Heart left ventricle (tissue), 13 donors: ENCODE measurements around the gene MYO16.

Experiments used
- CTCF ChIP-seq, 12 donors: fragments of 200-600 bp; sonication (generic) in 4 of 12; IDR thresholded peaks; one replicate each; pipeline versions ENCODE4 v1.5.0 to v1.8.0; 2018 to 2022; ENCODE audit warnings: antibody characterized with exemption in 12 of 12, mild to moderate bottlenecking in 5 of 12
- POLR2A ChIP-seq, 2 donors: fragments of 450-650 bp; IDR thresholded peaks; one replicate each; pipeline ENCODE4 v1.6.1; 2017; ENCODE audit warnings: antibody characterized with exemption in 2 of 2, mild to moderate bottlenecking in 2 of 2, moderate library complexity in 2 of 2
- donor health status: ischemic (EF 13 %, LVEDD 7.1; RV severe dilation, severe dysfunction).
- donor health status: DM: no; HTN: yes; CAD: no.
- donor health status: DM: no; HTN: no; CAD: no.
- donor health status: ischemic (EF 25% LVEDD 6.9; RV normal size, moderate dysfunction).
- donor health status: ischemic (EF 25% LVEDD 5.7; RV mildly dilated, moderate dysfunction).
- donor health status: ischemic (EF 35%, LVEDD 5.7; RV mildly dilated, moderate dysfunction).
- donor health status: nonischemic (EF 11% LVEDD 7.7; RV severe dilation, severe dysfunction).
- donor health status: DM: yes; HTN: yes; CAD: no.
- donor health status: PGD.
- donor health status: ischemic (EF 29% LVEDD 5.4; RV normal size, mild dysfunction).
- donor health status: nonischemic (EF 23%, LVEDD 6.1; RV moderate dilation, normal function).

DNA sequence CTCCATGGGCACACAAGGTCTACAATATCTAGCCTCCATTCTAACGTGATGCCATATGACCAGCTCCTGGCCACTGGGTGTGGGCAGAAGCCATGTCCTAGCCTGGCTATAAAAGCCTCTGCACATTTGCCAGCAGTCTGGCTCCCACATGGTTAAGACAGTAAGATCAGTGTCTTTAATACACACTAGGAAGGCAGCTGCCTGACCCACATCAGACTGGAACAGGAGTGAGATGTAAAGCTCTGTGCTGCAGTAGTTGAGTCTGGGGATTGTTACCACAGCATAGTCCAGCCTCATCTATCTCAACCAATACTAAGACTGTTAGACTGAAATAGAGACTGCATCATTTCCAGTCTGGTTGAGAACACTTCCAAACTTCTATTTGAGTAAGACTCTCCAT lies 623.9 kb downstream of the MYO16 start:
- TF ChIP-seq POLR2A (IDR thresholded peaks at IDR 0.05) (no peak), CTCF (IDR thresholded peaks at IDR 0.05) (no peak)
